Gastrocnemius medialis (tissue), 4 donors: ENCODE results near the gene PI4KA.

Experiments used
- POLR2A ChIP-seq, 2 donors: fragments of 450-650 bp; IDR thresholded peaks; one replicate each; pipeline ENCODE4 v1.6.1; 2017; ENCODE audit warnings: antibody characterized with exemption in 2 of 2, mild to moderate bottlenecking in 2 of 2, moderate library complexity in 2 of 2
- TF ChIP-seq, protein P1 (sequence below), 5 experiments: fragments of 450-650 bp in 3 of 5; fragments of 200-600 bp in 2 of 5; sonication (generic) in 2 of 5; IDR thresholded peaks in 4 of 5; conservative IDR thresholded peaks in 1 of 5; 1 replicate in 4 of 5; 2 replicates in 1 of 5; pipeline ENCODE4 v1.5.1; 2016 to 2019; ENCODE audit warnings: antibody characterized with exemption in 5 of 5, mild to moderate bottlenecking in 3 of 5, moderate library complexity in 3 of 5

DNA sequence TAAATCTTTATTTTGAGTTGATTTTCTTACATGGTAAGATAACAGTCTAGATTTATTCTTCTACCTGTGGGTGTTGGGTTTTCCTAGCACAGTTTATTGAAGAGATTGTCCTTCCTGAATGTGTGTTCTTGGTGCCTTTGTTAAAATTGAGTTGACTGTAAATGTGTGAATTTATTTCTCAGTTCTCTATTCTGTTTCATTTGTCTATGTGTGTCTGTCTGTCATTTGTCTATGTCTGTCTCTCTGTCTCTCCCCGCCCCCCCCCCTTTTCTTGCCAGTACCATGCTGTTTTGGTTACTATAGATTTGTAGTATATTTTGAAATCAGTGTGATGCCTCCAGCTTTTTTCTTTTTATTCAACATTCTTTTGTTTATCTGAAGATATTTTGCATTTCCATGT, 199.4 kb downstream of the PI4KA start:
- TF ChIP-seq, protein P1, sequence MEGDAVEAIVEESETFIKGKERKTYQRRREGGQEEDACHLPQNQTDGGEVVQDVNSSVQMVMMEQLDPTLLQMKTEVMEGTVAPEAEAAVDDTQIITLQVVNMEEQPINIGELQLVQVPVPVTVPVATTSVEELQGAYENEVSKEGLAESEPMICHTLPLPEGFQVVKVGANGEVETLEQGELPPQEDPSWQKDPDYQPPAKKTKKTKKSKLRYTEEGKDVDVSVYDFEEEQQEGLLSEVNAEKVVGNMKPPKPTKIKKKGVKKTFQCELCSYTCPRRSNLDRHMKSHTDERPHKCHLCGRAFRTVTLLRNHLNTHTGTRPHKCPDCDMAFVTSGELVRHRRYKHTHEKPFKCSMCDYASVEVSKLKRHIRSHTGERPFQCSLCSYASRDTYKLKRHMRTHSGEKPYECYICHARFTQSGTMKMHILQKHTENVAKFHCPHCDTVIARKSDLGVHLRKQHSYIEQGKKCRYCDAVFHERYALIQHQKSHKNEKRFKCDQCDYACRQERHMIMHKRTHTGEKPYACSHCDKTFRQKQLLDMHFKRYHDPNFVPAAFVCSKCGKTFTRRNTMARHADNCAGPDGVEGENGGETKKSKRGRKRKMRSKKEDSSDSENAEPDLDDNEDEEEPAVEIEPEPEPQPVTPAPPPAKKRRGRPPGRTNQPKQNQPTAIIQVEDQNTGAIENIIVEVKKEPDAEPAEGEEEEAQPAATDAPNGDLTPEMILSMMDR (IDR thresholded peaks at IDR 0.05 in 4 of 5, conservative IDR thresholded peaks at IDR 0.05 in 1 of 5) = no peak
- TF ChIP-seq POLR2A (IDR thresholded peaks at IDR 0.05) = no peak
